IMR-90 (cell line): ENCODE results near the gene ITPK1. TPM values are rescaled to one million over a fixed set of nuclear protein-coding genes. Genes with fewer than 3 reads are reported as not detected.

Source experiments
- ATAC-seq: fragments of 200-7000 bp; cut with Tn5 transposase; 2 replicates; pipeline ENCODE4 v1.9.1; 2020; ENCODE audit warnings: low read depth, mild to moderate bottlenecking, moderate library complexity
- BruUV-seq: library from RNA; stranded (reverse); fragments of 400-500 nt; replicated peaks from 2 replicates; lab custom pipeline; 2021; lab: Mats Ljungman, UMichigan
- CTCF ChIA-PET: fragments of 300-600 bp; formaldehyde crosslinking; extraction: SDS; loops from one replicate; lab custom pipeline; 2021; ENCODE audit warnings: antibody characterized with exemption; lab: Yijun Ruan, JAX
- POLR2A ChIA-PET: fragments of 300-600 bp; sonication (Branson Sonifier 250); formaldehyde crosslinking; loops from one replicate; lab custom pipeline; 2022; ENCODE audit warnings: antibody characterized with exemption; ENCODE audit not compliant: unreplicated experiment; lab: Charles Lee
- DNase-seq: peaks from one replicate; pipeline ENCODE4 v3.0.0; 2013
- H2AFZ ChIP-seq: replicated peaks from 2 replicates; pipeline ENCODE3; 2013; ENCODE audit warnings: low read length, mild to moderate bottlenecking; ENCODE audit not compliant: poor library complexity
- H2AK5ac ChIP-seq: 2 replicates; pipeline ENCODE4 v1.6.1; 2013; ENCODE audit warnings: low read depth, low read length, inconsistent platforms
- H2AK9ac ChIP-seq: replicated peaks from 2 replicates; pipeline ENCODE3; 2013; ENCODE audit warnings: mild to moderate bottlenecking, low read depth, low read length, moderate library complexity; ENCODE audit not compliant: poor library complexity
- H2BK120ac ChIP-seq: 2 replicates; pipeline ENCODE4 v1.6.1; 2013; ENCODE audit warnings: low read depth, low read length, inconsistent platforms
- H2BK15ac ChIP-seq: 3 replicates; pipeline ENCODE4 v1.6.1; 2013; ENCODE audit warnings: low read depth, low read length, inconsistent platforms
- H2BK20ac ChIP-seq: 2 replicates; pipeline ENCODE4 v1.6.1; 2013; ENCODE audit warnings: low read depth, mild to moderate bottlenecking, inconsistent platforms, low read length, moderate library complexity
- H2BK5ac ChIP-seq: 2 replicates; pipeline ENCODE4 v1.6.1; 2013; ENCODE audit warnings: mild to moderate bottlenecking, low read depth, low read length, inconsistent platforms; ENCODE audit not compliant: poor library complexity, severe bottlenecking
- H3K14ac ChIP-seq: replicated peaks from 2 replicates; pipeline ENCODE4 v1.6.1; 2013; ENCODE audit warnings: low read depth, low read length, inconsistent platforms
- H3K18ac ChIP-seq: 2 replicates; pipeline ENCODE4 v1.6.1; 2013; ENCODE audit warnings: low read depth, low read length, control low read depth
- H3K23ac ChIP-seq: 2 replicates; pipeline ENCODE4 v1.6.1; 2013; ENCODE audit warnings: low read depth, low read length, inconsistent platforms
- H3K27ac ChIP-seq: 2 replicates; pipeline ENCODE4 v1.5.1; 2013; ENCODE audit warnings: mild to moderate bottlenecking, control low read depth, low read length; ENCODE audit not compliant: insufficient read depth
- H3K27me3 ChIP-seq: 2 replicates; pipeline ENCODE4 v1.6.1; 2013; ENCODE audit warnings: low read length; ENCODE audit not compliant: control insufficient read depth, insufficient read depth
- H3K36me3 ChIP-seq: 2 replicates; pipeline ENCODE4 v1.6.1; 2013; ENCODE audit warnings: low read length, mixed read lengths; ENCODE audit not compliant: control insufficient read depth, insufficient read depth
- H3K4ac ChIP-seq: 2 replicates; pipeline ENCODE4 v1.6.1; 2013; ENCODE audit warnings: low read depth, low read length, inconsistent platforms
- H3K4me1 ChIP-seq: 2 replicates; pipeline ENCODE4 v1.6.1; 2013; ENCODE audit warnings: low read length, mixed read lengths; ENCODE audit not compliant: control insufficient read depth, insufficient read depth
- H3K4me2 ChIP-seq: 2 replicates; pipeline ENCODE4 v1.6.1; 2013; ENCODE audit warnings: low read depth, mild to moderate bottlenecking, control low read depth, low read length, moderate library complexity
- H3K4me3 ChIP-seq: 2 replicates; pipeline ENCODE4 v1.5.1; 2013; ENCODE audit warnings: low read depth, mild to moderate bottlenecking, control low read depth, low read length, moderate library complexity; ENCODE audit not compliant: insufficient read depth
- H3K56ac ChIP-seq: 2 replicates; pipeline ENCODE4 v1.6.1; 2013; ENCODE audit warnings: low read length, inconsistent platforms; ENCODE audit not compliant: insufficient read depth; ENCODE audit errors: extremely low read depth
- H3K79me1 ChIP-seq, 2 experiments: 2 replicates each; pipeline ENCODE4 v1.6.1; 2013; ENCODE audit warnings: low read length in 2 of 2, inconsistent platforms in 1 of 2, low read depth in 1 of 2
- H3K9ac ChIP-seq: 2 replicates; pipeline ENCODE4 v1.6.1; 2013; ENCODE audit warnings: low read depth, low read length, control low read depth
- H3K9me1 ChIP-seq: 2 replicates; pipeline ENCODE4 v1.6.1; 2013; ENCODE audit warnings: low read length, inconsistent platforms; ENCODE audit not compliant: insufficient read depth
- H3K9me3 ChIP-seq: 2 replicates; pipeline ENCODE4 v1.6.1; 2013; ENCODE audit warnings: low read length; ENCODE audit not compliant: control insufficient read depth, insufficient read depth
- H4K20me1 ChIP-seq: 2 replicates; pipeline ENCODE4 v1.6.1; 2013; ENCODE audit warnings: low read length, inconsistent platforms; ENCODE audit not compliant: insufficient read depth
- H4K5ac ChIP-seq: 2 replicates; pipeline ENCODE4 v1.6.1; 2013; ENCODE audit warnings: mild to moderate bottlenecking, low read depth, low read length, control low read depth
- H4K8ac ChIP-seq, 2 experiments: 2 replicates each; pipeline ENCODE4 v1.6.1; 2013; ENCODE audit warnings: low read depth in 2 of 2, low read length in 2 of 2, control low read depth in 1 of 2, inconsistent platforms in 1 of 2
- H4K91ac ChIP-seq: 2 replicates; pipeline ENCODE4 v1.6.1; 2013; ENCODE audit warnings: low read depth, low read length, inconsistent platforms; ENCODE audit not compliant: insufficient read depth
- BHLHE40 ChIP-seq: fragments of 150-350 bp; IDR thresholded peaks from 2 replicates; pipeline ENCODE4 v1.6.1; 2016; ENCODE audit warnings: mild to moderate bottlenecking, low read depth, low read length
- CEBPB ChIP-seq: IDR thresholded peaks from 2 replicates; pipeline ENCODE4 v1.6.1; 2012; ENCODE audit warnings: low read depth, low read length, improper control_type of control experiment
- FOS ChIP-seq: fragments of 150-350 bp; IDR thresholded peaks from 2 replicates; pipeline ENCODE4 v1.6.1; 2016; ENCODE audit warnings: low read depth, low read length
- MAFK ChIP-seq: IDR thresholded peaks from 2 replicates; pipeline ENCODE4 v1.6.1; 2012; ENCODE audit warnings: low read depth, low read length, improper control_type of control experiment
- MAZ ChIP-seq: IDR thresholded peaks from 2 replicates; pipeline ENCODE4 v1.6.1; 2012; ENCODE audit warnings: low read depth, mild to moderate bottlenecking, low read length, improper control_type of control experiment, moderate library complexity, borderline replicate concordance
- MXI1 ChIP-seq: IDR thresholded peaks from 2 replicates; pipeline ENCODE4 v1.6.1; 2012; ENCODE audit warnings: low read depth, mild to moderate bottlenecking, low read length, moderate library complexity, borderline replicate concordance
- POLR2A ChIP-seq: IDR thresholded peaks from 2 replicates; pipeline ENCODE4 v1.6.1; 2012; ENCODE audit warnings: mild to moderate bottlenecking, low read depth, low read length
- RAD21 ChIP-seq: IDR thresholded peaks from 2 replicates; pipeline ENCODE4 v1.6.1; 2012; ENCODE audit warnings: low read length, improper control_type of control experiment
- RFX5 ChIP-seq: IDR thresholded peaks from 2 replicates; pipeline ENCODE4 v1.8.0; 2012; ENCODE audit warnings: low read depth, mild to moderate bottlenecking, low read length, moderate library complexity
- USF2 ChIP-seq: fragments of 150-350 bp; IDR thresholded peaks from 2 replicates; pipeline ENCODE4 v1.6.1; 2017; ENCODE audit warnings: mild to moderate bottlenecking, antibody characterized with exemption, low read length, low read depth
- WGBS, 2 experiments: methylation state at CpG; one replicate each; pipeline versions ENCODE4 v1.1.5 to v1.1.7; 2013; ENCODE audit warnings: missing lambda C conversion rate in 2 of 2; ENCODE audit not compliant: insufficient read length in 1 of 2; ENCODE audit errors: extremely low coverage in 2 of 2; 5-methylcytosine and 5-hydroxymethylcytosine counted together
- dilution Hi-C: fragments of 300-500 bp; cut with HindIII; formaldehyde crosslinking; loops from one replicate; pipeline ENCODE4 v1.14.3; 2018; ENCODE audit warnings: low sequenced_read_pairs; ENCODE audit not compliant: unreplicated experiment
- in situ Hi-C: fragments of 300-500 bp; cut with MboI; formaldehyde crosslinking; loops from 3 replicates; pipeline ENCODE4 v1.14.3; 2019; ENCODE audit warnings: low sequenced_read_pairs, inconsistent platforms, mixed read lengths
- intact Hi-C: fragments of 100-400 bp; cut with micrococcal nuclease; formaldehyde crosslinking; loops from 2 replicates; pipeline ENCODE4 v1.10.0; 2022
- polyA plus RNA-seq, 3 experiments: library from polyadenylated mRNA; depleted of rRNA; stranded (reverse); fragments of >200 nt; gene quantifications; 2 replicates each; pipeline ENCODE4 v1.2.3, GENCODE V29; 2012; ENCODE audit warnings: low replicate concordance in 1 of 3
- total RNA-seq: library from RNA; depleted of rRNA; stranded (reverse); fragments of >200 nt; gene quantifications from 2 replicates; pipeline ENCODE4 v1.2.3, GENCODE V29; 2012
- TF ChIP-seq, protein P1 (sequence below): conservative IDR thresholded peaks from 2 replicates; pipeline ENCODE4 v1.5.1; 2012; ENCODE audit warnings: mild to moderate bottlenecking, low read depth, low read length, improper control_type of control experiment

ITPK1 gene
- total and polyA plus RNA-seq, 2 of the 4 experiments (the other 2 are of a cell fraction), result 21.7 to 26.9 TPM

GRCh38 chr14:92932448-92933395 is 183.0 kb downstream of the ITPK1 start:
- Histone ChIP-seq H2BK5ac (no peak overlapping the region), H3K23ac (no peak overlapping the region), H4K5ac (no peak overlapping the region), H2AK5ac (no peak overlapping the region), H3K56ac (no peak overlapping the region), H2BK15ac (no peak overlapping the region), H3K27me3 (no peaks in the 10 kb centered on the region; the same call in 1 of the 2 replicates), H3K4me2 (no peak overlapping the region), H4K91ac (no peak overlapping the region), H3K4ac (no peak overlapping the region), H3K9me1 (peaks cover 2% of the 10 kb centered on the region; the same call in 1 of the 2 replicates), H2BK20ac (no peak overlapping the region), H3K27ac (no peak overlapping the region), H3K9me3 (no peaks in the 10 kb centered on the region), H3K14ac (no peak overlapping the region), H3K4me1 (no peaks in the 10 kb centered on the region), H2AFZ (no peak overlapping the region), H3K4me3 (no peak overlapping the region), H3K9ac (no peak overlapping the region), H3K36me3 (no peaks in the 10 kb centered on the region), H4K20me1 (no peaks in the 10 kb centered on the region), H4K8ac (no peak overlapping the region), H2AK9ac (no peak overlapping the region), H2BK120ac (no peak overlapping the region), H3K79me1 (no peaks in the 10 kb centered on the region), H3K18ac (no peak overlapping the region)
- dilution Hi-C loops (no loop called here), intact Hi-C loops (no loop called here), in situ Hi-C loops (no loop called here)
- no peak for TF ChIP-seq MXI1
- TF ChIP-seq, protein P1, sequence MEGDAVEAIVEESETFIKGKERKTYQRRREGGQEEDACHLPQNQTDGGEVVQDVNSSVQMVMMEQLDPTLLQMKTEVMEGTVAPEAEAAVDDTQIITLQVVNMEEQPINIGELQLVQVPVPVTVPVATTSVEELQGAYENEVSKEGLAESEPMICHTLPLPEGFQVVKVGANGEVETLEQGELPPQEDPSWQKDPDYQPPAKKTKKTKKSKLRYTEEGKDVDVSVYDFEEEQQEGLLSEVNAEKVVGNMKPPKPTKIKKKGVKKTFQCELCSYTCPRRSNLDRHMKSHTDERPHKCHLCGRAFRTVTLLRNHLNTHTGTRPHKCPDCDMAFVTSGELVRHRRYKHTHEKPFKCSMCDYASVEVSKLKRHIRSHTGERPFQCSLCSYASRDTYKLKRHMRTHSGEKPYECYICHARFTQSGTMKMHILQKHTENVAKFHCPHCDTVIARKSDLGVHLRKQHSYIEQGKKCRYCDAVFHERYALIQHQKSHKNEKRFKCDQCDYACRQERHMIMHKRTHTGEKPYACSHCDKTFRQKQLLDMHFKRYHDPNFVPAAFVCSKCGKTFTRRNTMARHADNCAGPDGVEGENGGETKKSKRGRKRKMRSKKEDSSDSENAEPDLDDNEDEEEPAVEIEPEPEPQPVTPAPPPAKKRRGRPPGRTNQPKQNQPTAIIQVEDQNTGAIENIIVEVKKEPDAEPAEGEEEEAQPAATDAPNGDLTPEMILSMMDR, result no peak
- no peak for TF ChIP-seq USF2
- no peak for TF ChIP-seq RAD21
- no peak for TF ChIP-seq POLR2A
- TF ChIP-seq MAFK, result no peak
- no peak for TF ChIP-seq MAZ
- TF ChIP-seq RFX5, result no peak
- TF ChIP-seq FOS, result no peak
- TF ChIP-seq CEBPB, result no peak
- no peak for TF ChIP-seq BHLHE40
- DNase-seq (no peak), ATAC-seq (no peak)
- ChIA-PET POLR2A (no interaction called here), CTCF (no interaction called here)
- 68% methylated on average over 8 of the region's 35 CpGs; no CpG with 5 or more reads in 1 of the 2 experiments for WGBS, 2 experiments
- no TSS peak for BruUV-seq
